Neural progenitor cell (in vitro differentiated cells): ENCODE results near the gene CIB4.

Experiments
- CTCF ChIP-seq: fragments of 200-600 bp; sonication (generic); IDR thresholded peaks from 2 replicates; pipeline ENCODE4 v1.5.1; 2017; ENCODE audit warnings: antibody characterized with exemption, mild to moderate bottlenecking
- EZH2 ChIP-seq: fragments of 200-600 bp; sonication (generic); IDR thresholded peaks from 2 replicates; pipeline ENCODE4 v1.6.1; 2017; ENCODE audit warnings: antibody characterized with exemption, mild to moderate bottlenecking, moderate library complexity
- EZH2phosphoT487 ChIP-seq: fragments of 200-600 bp; sonication (generic); IDR thresholded peaks from 2 replicates; pipeline ENCODE4 v1.6.1; 2017; ENCODE audit warnings: antibody characterized with exemption

GRCh38 chr2:26626606-26627005 lies 14.6 kb downstream of the CIB4 start:
- TF ChIP-seq CTCF (no peak), EZH2phosphoT487 (no peak), EZH2 (no peak)
